Spinal cord (tissue), 10 donors: ENCODE results near the gene F12. TPM values are rescaled to one million over a fixed set of nuclear protein-coding genes. Genes with fewer than 3 reads are reported as not detected.
"Not testable (repeated sequence)": the region's sequence is repeated elsewhere in the genome, so short reads cannot be mapped to it uniquely, and the experiment has no call there.

Experiments used
- DNase-seq, 6 donors: peaks; one replicate each; pipeline versions ENCODE4 v3.0.0 to v3.0.0-alpha.2; 2013 to 2015; ENCODE audit warnings: low spot score in 6 of 6, low read depth in 4 of 6
- H3K27ac ChIP-seq: one replicate; pipeline ENCODE4 v1.5.1; 2013; ENCODE audit warnings: low read depth, low read length, control low read depth
- H3K27me3 ChIP-seq: one replicate; pipeline ENCODE4 v1.6.1; 2013; ENCODE audit warnings: low read length; ENCODE audit not compliant: control insufficient read depth, insufficient read depth
- H3K36me3 ChIP-seq: one replicate; pipeline ENCODE4 v1.6.1; 2013; ENCODE audit warnings: low read length; ENCODE audit not compliant: control insufficient read depth, insufficient read depth
- H3K4me1 ChIP-seq: one replicate; pipeline ENCODE4 v1.6.1; 2013; ENCODE audit warnings: low read length; ENCODE audit not compliant: control insufficient read depth, insufficient read depth
- H3K4me3 ChIP-seq: one replicate; pipeline ENCODE4 v1.5.1; 2013; ENCODE audit warnings: low read depth, low read length, control low read depth
- H3K9me3 ChIP-seq: one replicate; pipeline ENCODE4 v1.6.1; 2013; ENCODE audit warnings: low read length; ENCODE audit not compliant: control insufficient read depth, insufficient read depth
- WGBS: methylation state at CpG from one replicate; pipeline ENCODE4 v1.1.5; 2013; ENCODE audit warnings: missing lambda C conversion rate; ENCODE audit not compliant: insufficient coverage; 5-methylcytosine and 5-hydroxymethylcytosine counted together
- polyA plus RNA-seq, 2 donors: library from polyadenylated mRNA; unstranded; fragments of 120-200 nt; gene quantifications; one replicate each; pipeline ENCODE4 v1.2.1, GENCODE V29; 2013; ENCODE audit not compliant: insufficient read length in 2 of 2
- total RNA-seq, 2 donors: library from RNA; depleted of rRNA in 1 of 2; stranded (reverse); fragments of 120-200 nt in 1 of 2; fragments of >200 nt in 1 of 2; gene quantifications; one replicate each; pipeline versions ENCODE4 v1.2.3 to v1.2.4, GENCODE V29; 2013 to 2014
- donor health status: healthy.

F12 gene
- total and polyA plus RNA-seq, 4 donors, result 1.9 to 15.1 (median 8.9) TPM

- Histone ChIP-seq H3K36me3 (no peaks in the 10 kb centered on the region), H3K4me3 (no peak overlapping the region), H3K4me1 (peaks cover 9% of the 10 kb centered on the region), H3K9me3 (no peaks in the 10 kb centered on the region), H3K27ac (no peak overlapping the region), H3K27me3 (no peaks in the 10 kb centered on the region)
- 90% methylated on average over 10 of the region's 15 CpGs for WGBS
- no peak for DNase-seq
These were observed 30.2 kb downstream of the F12 start for GRCh38 chr5:177378884-177379883.

- H3K27ac ChIP-seq, result no peak overlapping the region
- WGBS, result 81% methylated on average over 8 of the region's 8 CpGs
- peaks cover 9% of the 10 kb centered on the region for H3K4me1 ChIP-seq
- H3K4me3 ChIP-seq, result no peak overlapping the region
- no peaks in the 10 kb centered on the region for H3K9me3 ChIP-seq
- peaks cover 3% of the 10 kb centered on the region for H3K36me3 ChIP-seq
- DNase-seq, result no peak
- no peaks in the 10 kb centered on the region for H3K27me3 ChIP-seq
These were observed 31.2 kb downstream of the F12 start for GRCh38 chr5:177377851-177378776.

GRCh38 chr5:177376107-177376506 lies 33.3 kb downstream of the F12 start:
- Histone ChIP-seq H3K4me1 (peaks cover 12% of the 10 kb centered on the region), H3K4me3 (no peak overlapping the region), H3K27ac (no peak overlapping the region), H3K27me3 (peaks cover 2% of the 10 kb centered on the region), H3K36me3 (peaks cover 8% of the 10 kb centered on the region), H3K9me3 (no peaks in the 10 kb centered on the region)
- WGBS, result 100% methylated on average over 1 of the region's 11 CpGs
- no peak for DNase-seq

GRCh38 chr5:177375516-177375915 lies 33.8 kb downstream of the F12 start:
- not testable (repeated sequence) for DNase-seq, H3K36me3 ChIP-seq, H3K4me3 ChIP-seq, H3K27me3 ChIP-seq, H3K27ac ChIP-seq, H3K9me3 ChIP-seq
- peaks cover 16% of the 10 kb centered on the region for H3K4me1 ChIP-seq
- WGBS, result 94% methylated on average over 2 of the region's 5 CpGs

GRCh38 chr5:177374211-177374610 lies 35.2 kb downstream of the F12 start:
- H3K9me3 ChIP-seq, result no peaks in the 10 kb centered on the region
- H3K4me3 ChIP-seq, result no peak overlapping the region
- peaks cover 18% of the 10 kb centered on the region for H3K4me1 ChIP-seq
- 68% methylated on average over 5 of the region's 5 CpGs for WGBS
- DNase-seq, result no peak
- H3K27ac ChIP-seq, result no peak overlapping the region
- H3K36me3 ChIP-seq, result peaks cover 8% of the 10 kb centered on the region
- peaks cover 6% of the 10 kb centered on the region for H3K27me3 ChIP-seq

- DNase-seq, result no peak
- Histone ChIP-seq H3K4me1 (peaks cover 18% of the 10 kb centered on the region), H3K9me3 (no peaks in the 10 kb centered on the region), H3K27ac (no peak overlapping the region), H3K36me3 (peaks cover 8% of the 10 kb centered on the region), H3K4me3 (no peak overlapping the region), H3K27me3 (peaks cover 10% of the 10 kb centered on the region)
- WGBS, result 55% methylated on average over 6 of the region's 6 CpGs
These were observed 35.6 kb downstream of the F12 start for GRCh38 chr5:177373806-177374205.

GRCh38 chr5:177372910-177373309 lies 36.5 kb downstream of the F12 start:
- peaks cover 19% of the 10 kb centered on the region for H3K27me3 ChIP-seq
- no peak overlapping the region for H3K27ac ChIP-seq
- H3K4me1 ChIP-seq, result peaks cover 24% of the 10 kb centered on the region
- H3K4me3 ChIP-seq, result no peak overlapping the region
- peaks cover 8% of the 10 kb centered on the region for H3K36me3 ChIP-seq
- no peaks in the 10 kb centered on the region for H3K9me3 ChIP-seq
- no peak for DNase-seq
- 91% methylated on average over 6 of the region's 6 CpGs for WGBS

GRCh38 chr5:177372034-177372896 lies 37.1 kb downstream of the F12 start:
- no peaks in the 10 kb centered on the region for H3K9me3 ChIP-seq
- peaks cover 31% of the 10 kb centered on the region for H3K4me1 ChIP-seq
- H3K27me3 ChIP-seq, result peaks cover 25% of the 10 kb centered on the region
- no peak overlapping the region for H3K4me3 ChIP-seq
- no peak for DNase-seq
- H3K36me3 ChIP-seq, result peaks cover 8% of the 10 kb centered on the region
- 95% methylated on average over 6 of the region's 12 CpGs for WGBS
- no peak overlapping the region for H3K27ac ChIP-seq
